H1 (cell line): ENCODE results near the gene TBKBP1. TPM values are rescaled to one million over a fixed set of nuclear protein-coding genes. Genes with fewer than 3 reads are reported as not detected.

Experiments
- CTCF ChIA-PET: fragments of 300-600 bp; sonication (Branson Sonifier 250); formaldehyde crosslinking; loops from one replicate; lab custom pipeline; 2021; ENCODE audit not compliant: partially characterized antibody; lab: Charles Lee
- POLR2A ChIA-PET: fragments of 300-600 bp; sonication (Branson Sonifier 250); formaldehyde crosslinking; loops from one replicate; lab custom pipeline; 2021; ENCODE audit warnings: inconsistent platforms; ENCODE audit not compliant: partially characterized antibody; lab: Charles Lee
- DNase-seq, 2 experiments: peaks; one replicate each; pipeline versions ENCODE4 v3.0.0 to v3.0.0-alpha.2; 2010 to 2022; ENCODE audit warnings: low spot score in 2 of 2, low read depth in 1 of 2, mixed read lengths in 1 of 2
- FAIRE-seq: peaks from 2 replicates; lab custom pipeline; 2011; peaks lifted over from hg19 to GRCh38; lab: Jason Lieb, UNC
- H2AFZ ChIP-seq: 2 replicates; pipeline ENCODE4 v1.8.1; 2012; ENCODE audit warnings: low read length, inconsistent platforms
- H2AK5ac ChIP-seq: 2 replicates; pipeline ENCODE4 v1.6.1; 2013; ENCODE audit warnings: low read depth, low read length
- H2BK120ac ChIP-seq: replicated peaks from 2 replicates; pipeline ENCODE3; 2013; ENCODE audit warnings: low read depth, low read length, inconsistent platforms
- H2BK12ac ChIP-seq: 2 replicates; pipeline ENCODE4 v1.6.1; 2013; ENCODE audit warnings: low read depth, low read length
- H2BK15ac ChIP-seq: 2 replicates; pipeline ENCODE4 v1.6.1; 2013; ENCODE audit warnings: low read length
- H2BK20ac ChIP-seq: 2 replicates; pipeline ENCODE4 v1.6.1; 2013; ENCODE audit warnings: low read length
- H2BK5ac ChIP-seq: 2 replicates; pipeline ENCODE4 v1.6.1; 2013; ENCODE audit warnings: low read depth, low read length
- H3K14ac ChIP-seq: 2 replicates; pipeline ENCODE4 v1.6.1; 2013; ENCODE audit warnings: inconsistent platforms; ENCODE audit not compliant: insufficient read length
- H3K18ac ChIP-seq: 2 replicates; pipeline ENCODE4 v1.6.1; 2013; ENCODE audit warnings: low read length; ENCODE audit errors: extremely low read depth
- H3K23ac ChIP-seq: 2 replicates; pipeline ENCODE4 v1.6.1; 2013; ENCODE audit warnings: inconsistent platforms; ENCODE audit not compliant: insufficient read length
- H3K23me2 ChIP-seq: 2 replicates; pipeline ENCODE4 v1.6.1; 2013; ENCODE audit warnings: low read depth, low read length
- H3K27ac ChIP-seq: 2 replicates; pipeline ENCODE4 v1.6.1; 2011; ENCODE audit warnings: low read depth, low read length, inconsistent platforms
- H3K27me3 ChIP-seq, 4 experiments: replicated peaks in 1 of 4; 1 replicate in 1 of 4; 2 replicates in 3 of 4; pipeline versions ENCODE4 v1.6.1 to v1.8.1; 2011 to 2013; ENCODE audit warnings: low read length in 3 of 4, mild to moderate bottlenecking in 3 of 4, inconsistent platforms in 2 of 4, mixed read lengths in 2 of 4, moderate library complexity in 1 of 4; ENCODE audit not compliant: control insufficient read depth in 3 of 4, insufficient read depth in 3 of 4; ENCODE audit errors: extremely low read depth in 1 of 4
- H3K36me3 ChIP-seq, 4 experiments: 2 replicates each; pipeline versions ENCODE4 v1.6.1 to v1.8.1; 2011 to 2013; ENCODE audit warnings: mild to moderate bottlenecking in 4 of 4, low read length in 3 of 4, moderate library complexity in 2 of 4, control low read depth in 1 of 4, inconsistent platforms in 1 of 4; ENCODE audit not compliant: insufficient read depth in 4 of 4, control insufficient read depth in 2 of 4
- H3K4ac ChIP-seq: replicated peaks from 2 replicates; pipeline ENCODE3; 2013; ENCODE audit warnings: low read length, low read depth, mixed read lengths, inconsistent platforms; ENCODE audit not compliant: insufficient read length
- H3K4me1 ChIP-seq, 4 experiments: replicated peaks in 1 of 4; 1 replicate in 1 of 4; 2 replicates in 3 of 4; pipeline versions ENCODE4 v1.6.1 to v1.8.1; 2011 to 2013; ENCODE audit warnings: low read length in 3 of 4, inconsistent platforms in 2 of 4, mixed read lengths in 1 of 4; ENCODE audit not compliant: insufficient read depth in 4 of 4, control insufficient read depth in 3 of 4
- H3K4me2 ChIP-seq, 2 experiments: 2 replicates each; pipeline versions ENCODE4 v1.6.1 to v1.8.1; 2011 to 2013; ENCODE audit warnings: low read depth in 2 of 2, low read length in 2 of 2, control low read depth in 1 of 2, inconsistent platforms in 1 of 2, mild to moderate bottlenecking in 1 of 2; ENCODE audit not compliant: insufficient read depth in 1 of 2
- H3K4me3 ChIP-seq, 4 experiments: fragments of 200-600, 300-600 bp in 1 of 4; sonication (generic), shearing (Covaris generic), sonication (Bioruptor Twin) in 1 of 4; 2 replicates each; pipeline versions ENCODE4 v1.5.1 to v1.8.1; 2011 to 2016; ENCODE audit warnings: low read length in 4 of 4, low read depth in 3 of 4, control low read depth in 2 of 4, inconsistent platforms in 2 of 4, mild to moderate bottlenecking in 2 of 4, mixed read lengths in 1 of 4, moderate library complexity in 1 of 4; ENCODE audit not compliant: insufficient read depth in 2 of 4; ENCODE audit errors: extremely low read depth in 1 of 4
- H3K56ac ChIP-seq: replicated peaks from 2 replicates; pipeline ENCODE3; 2013; ENCODE audit warnings: low read depth, mild to moderate bottlenecking, mixed read lengths, low read length, inconsistent platforms; ENCODE audit not compliant: insufficient read length
- H3K79me1 ChIP-seq: 2 replicates; pipeline ENCODE4 v1.6.1; 2013; ENCODE audit warnings: low read depth, low read length, control low read depth
- H3K79me2 ChIP-seq, 2 experiments: 2 replicates each; pipeline versions ENCODE4 v1.6.1 to v1.8.1; 2012 to 2013; ENCODE audit warnings: low read length in 2 of 2, mild to moderate bottlenecking in 2 of 2, inconsistent platforms in 1 of 2; ENCODE audit not compliant: insufficient read depth in 2 of 2, control insufficient read depth in 1 of 2
- H3K9ac ChIP-seq, 4 experiments: replicated peaks in 1 of 4; 1 replicate in 1 of 4; 2 replicates in 3 of 4; pipeline versions ENCODE4 v1.6.1 to v1.8.1; 2011 to 2013; ENCODE audit warnings: low read depth in 3 of 4, low read length in 3 of 4, control low read depth in 2 of 4, mild to moderate bottlenecking in 2 of 4, moderate library complexity in 2 of 4, inconsistent platforms in 1 of 4; ENCODE audit errors: extremely low read depth in 1 of 4
- H3K9me3 ChIP-seq, 2 experiments: 2 replicates each; pipeline versions ENCODE4 v1.6.1 to v1.8.1; 2012 to 2013; ENCODE audit warnings: mild to moderate bottlenecking in 2 of 2, moderate library complexity in 2 of 2, control low read depth in 1 of 2, inconsistent platforms in 1 of 2, low read depth in 1 of 2, low read length in 1 of 2, mixed read lengths in 1 of 2; ENCODE audit not compliant: insufficient read depth in 2 of 2
- H4K20me1 ChIP-seq, 2 experiments: replicated peaks in 1 of 2; 2 replicates each; pipeline versions ENCODE3 to v1.8.1; 2011 to 2013; ENCODE audit warnings: inconsistent platforms in 2 of 2, low read length in 2 of 2, mild to moderate bottlenecking in 1 of 2; ENCODE audit not compliant: insufficient read depth in 2 of 2, control insufficient read depth in 1 of 2
- H4K5ac ChIP-seq: 2 replicates; pipeline ENCODE4 v1.6.1; 2013; ENCODE audit warnings: low read length, low read depth, mixed read lengths, inconsistent platforms; ENCODE audit not compliant: insufficient read length
- H4K8ac ChIP-seq: 2 replicates; pipeline ENCODE4 v1.8.0; 2013; ENCODE audit warnings: mild to moderate bottlenecking, moderate library complexity, low read length, inconsistent platforms; ENCODE audit not compliant: insufficient read depth; ENCODE audit errors: extremely low read depth
- H4K91ac ChIP-seq: replicated peaks from 2 replicates; pipeline ENCODE3; 2013; ENCODE audit warnings: low read length, mixed read lengths, inconsistent platforms; ENCODE audit not compliant: insufficient read length
- SAP30 ChIP-seq: fragments of 300-600 bp; sonication (generic); IDR thresholded peaks from 2 replicates; pipeline ENCODE4 v1.7.1; 2012; ENCODE audit warnings: low read length, moderate library complexity, mild to moderate bottlenecking, inconsistent platforms; ENCODE audit not compliant: insufficient read depth, insufficient replicate concordance
- WGBS, 2 experiments: shearing (Covaris generic) in 1 of 2; methylation state at CpG; one replicate each; pipeline versions ENCODE4 v1.1.6 to v1.1.7; 2013 to 2015; ENCODE audit warnings: low lambda C conversion rate in 2 of 2, mixed read lengths in 2 of 2, inconsistent platforms in 1 of 2, low coverage in 1 of 2, missing lambda C conversion rate in 1 of 2; ENCODE audit not compliant: insufficient replicate concordance in 2 of 2, insufficient coverage in 1 of 2, insufficient read length in 1 of 2; ENCODE audit errors: extremely low coverage in 1 of 2, missing lambda C conversion rate in 1 of 2; 5-methylcytosine and 5-hydroxymethylcytosine counted together
- polyA plus RNA-seq, 7 experiments: library from polyadenylated mRNA; depleted of rRNA in 3 of 7; stranded (reverse) in 5 of 7; unstranded in 2 of 7; fragments of >200 nt in 5 of 7; fragments of 200-250 nt in 2 of 7; gene quantifications; 1 replicate in 5 of 7; 2 replicates in 1 of 7; 4 replicates in 1 of 7; pipeline versions ENCODE4 v1.2.1 to v1.2.3, GENCODE V29; 2011 to 2013; ENCODE audit warnings: missing spikeins in 2 of 7, mixed read lengths in 2 of 7
- total RNA-seq: library from RNA; stranded (reverse); fragmentation: NEBNext Ultra II Directional; extraction: Animal tissue kit (Norgen Biotek cat#: 25700); gene quantifications from 2 replicates; pipeline ENCODE4 v1.2.1, GENCODE V29; 2021

Gene TBKBP1
- total and polyA plus RNA-seq, 2 of the 8 experiments (the other 6 are each of a cell fraction or from before 2014, with no cell fraction given): 6.3 to 15.1 TPM

GRCh38 chr17:47741793-47742145 lies 47.8 kb downstream of the TBKBP1 start:
- WGBS, 2 experiments: 94% methylated on average over 7 of the region's 9 CpGs; no CpG with 5 or more reads in 1 of the 2 experiments
- Histone ChIP-seq H2AK5ac (no peak overlapping the region), H2BK20ac (no peak overlapping the region), H3K56ac (no peak overlapping the region), H3K14ac (no peak overlapping the region), H3K4ac (no peak overlapping the region), H3K23me2 (no peaks in the 10 kb centered on the region), H2AFZ (no peak overlapping the region), H3K4me3 (no peak overlapping the region), H4K5ac (no peak overlapping the region), H3K79me2 (no peaks in the 10 kb centered on the region), H2BK120ac (no peak overlapping the region), H3K4me2 (no peak overlapping the region), H3K23ac (no peak overlapping the region), H4K8ac (no peak overlapping the region), H2BK15ac (no peak overlapping the region), H3K27me3 (peaks cover 0 to 2% (median under 1%) of the 10 kb centered on the region in 4 experiments; a peak in 3 of 7 replicates), H4K20me1 (peaks cover 0 to 4% of the 10 kb centered on the region in 2 experiments), H2BK12ac (no peak overlapping the region), H3K9ac (no peak overlapping the region), H2BK5ac (no peak overlapping the region), H3K18ac (no peak overlapping the region), H3K9me3 (no peaks in the 10 kb centered on the region), H4K91ac (no peak overlapping the region), H3K36me3 (no peaks in the 10 kb centered on the region), H3K4me1 (peaks cover 0 to 5% (median 2%) of the 10 kb centered on the region in 4 experiments; a peak in 2 of 7 replicates), H3K27ac (no peak overlapping the region), H3K79me1 (no peaks in the 10 kb centered on the region)
- DNase-seq: no peak
- FAIRE-seq: no peak
- ChIA-PET CTCF (interaction anchor here (0.7 to 24.7 kb wide), 24 partner anchors 8 to 79 kb away, joined by 3 to 441 read pairs (median 4); partner anchors contain the start of genes TBKBP1 and TBX21), POLR2A (interaction anchor here (0.6 to 2.1 kb wide), 6 partner anchors 18 to 67 kb away, joined by 3 to 8 read pairs (median 4); partner anchors contain the start of gene TBKBP1)
- no peak for TF ChIP-seq SAP30
